Vagina (tissue), 2 donors: ENCODE measurements around the gene PHF21B.

Source experiments
- POLR2A ChIP-seq, 2 donors: fragments of 450-650 bp; IDR thresholded peaks; one replicate each; pipeline ENCODE4 v1.6.1; 2017; ENCODE audit warnings: antibody characterized with exemption in 2 of 2, mild to moderate bottlenecking in 2 of 2, moderate library complexity in 2 of 2
- TF ChIP-seq, protein P1 (sequence below), 3 experiments: fragments of 450-650 bp in 2 of 3; fragments of 200-600 bp in 1 of 3; sonication (generic) in 1 of 3; IDR thresholded peaks; one replicate each; pipeline ENCODE4 v1.5.1; 2017 to 2019; ENCODE audit warnings: antibody characterized with exemption in 3 of 3, mild to moderate bottlenecking in 2 of 3, moderate library complexity in 2 of 3

DNA sequence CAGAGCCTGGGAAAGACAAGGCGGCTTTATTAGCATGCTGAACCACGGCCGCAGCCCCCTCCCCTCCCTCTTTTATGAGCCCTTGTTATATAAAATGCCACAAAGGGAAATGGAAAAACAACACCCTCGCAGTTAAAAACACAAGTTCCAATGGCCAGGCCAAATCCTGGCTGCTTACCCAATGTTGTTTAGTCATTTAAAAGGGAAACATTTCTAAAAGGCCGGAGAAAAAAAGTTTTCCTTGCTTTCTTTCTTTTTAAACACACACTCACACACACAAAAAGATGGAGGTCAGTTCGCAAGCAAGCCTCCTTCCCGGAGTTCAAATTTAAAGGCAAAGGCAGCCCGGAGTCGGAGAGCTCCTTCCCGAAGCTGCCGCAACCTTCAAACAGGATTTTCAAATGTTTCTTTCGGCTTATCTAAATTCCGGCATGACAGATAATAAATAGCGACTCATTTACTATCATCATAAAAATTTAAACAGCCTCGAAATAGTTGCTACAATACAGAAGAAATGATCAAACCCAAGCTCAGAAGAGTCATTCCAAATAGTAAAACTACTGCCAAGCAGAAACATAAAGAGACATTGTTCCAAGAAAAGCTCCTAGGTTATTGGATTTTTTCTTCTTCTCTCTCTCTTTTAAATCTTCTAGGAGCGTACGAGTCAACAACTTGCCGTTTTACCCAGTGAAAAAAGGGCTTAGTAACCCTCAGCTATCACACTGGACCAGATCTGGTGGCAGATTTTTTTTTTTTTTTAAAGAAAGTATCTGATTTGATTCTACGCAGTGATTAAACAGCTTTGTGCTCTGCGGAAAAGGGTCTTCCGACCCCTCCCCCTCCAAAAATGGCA is 3.5 kb downstream of the PHF21B start:
- no peak for TF ChIP-seq POLR2A (IDR thresholded peaks at IDR 0.05)
- TF ChIP-seq, protein P1, sequence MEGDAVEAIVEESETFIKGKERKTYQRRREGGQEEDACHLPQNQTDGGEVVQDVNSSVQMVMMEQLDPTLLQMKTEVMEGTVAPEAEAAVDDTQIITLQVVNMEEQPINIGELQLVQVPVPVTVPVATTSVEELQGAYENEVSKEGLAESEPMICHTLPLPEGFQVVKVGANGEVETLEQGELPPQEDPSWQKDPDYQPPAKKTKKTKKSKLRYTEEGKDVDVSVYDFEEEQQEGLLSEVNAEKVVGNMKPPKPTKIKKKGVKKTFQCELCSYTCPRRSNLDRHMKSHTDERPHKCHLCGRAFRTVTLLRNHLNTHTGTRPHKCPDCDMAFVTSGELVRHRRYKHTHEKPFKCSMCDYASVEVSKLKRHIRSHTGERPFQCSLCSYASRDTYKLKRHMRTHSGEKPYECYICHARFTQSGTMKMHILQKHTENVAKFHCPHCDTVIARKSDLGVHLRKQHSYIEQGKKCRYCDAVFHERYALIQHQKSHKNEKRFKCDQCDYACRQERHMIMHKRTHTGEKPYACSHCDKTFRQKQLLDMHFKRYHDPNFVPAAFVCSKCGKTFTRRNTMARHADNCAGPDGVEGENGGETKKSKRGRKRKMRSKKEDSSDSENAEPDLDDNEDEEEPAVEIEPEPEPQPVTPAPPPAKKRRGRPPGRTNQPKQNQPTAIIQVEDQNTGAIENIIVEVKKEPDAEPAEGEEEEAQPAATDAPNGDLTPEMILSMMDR (IDR thresholded peaks at IDR 0.05), result no peak
